A673 (cell line): Measurements from ENCODE around the gene TMEM121. TPM values are rescaled to one million over a fixed set of nuclear protein-coding genes. Genes with fewer than 3 reads are reported as not detected.

Source experiments
- BruUV-seq: library from RNA; stranded (reverse); fragments of 400-500 nt; replicated peaks from 2 replicates; lab custom pipeline; 2021; lab: Mats Ljungman, UMichigan
- CTCF ChIA-PET: fragments of 300-600 bp; sonication (Branson Sonifier 250); formaldehyde crosslinking; loops from one replicate; lab custom pipeline; 2022; ENCODE audit warnings: antibody characterized with exemption; lab: Charles Lee
- POLR2A ChIA-PET: fragments of 300-600 bp; sonication (Branson Sonifier 250); formaldehyde crosslinking; loops from one replicate; lab custom pipeline; 2022; ENCODE audit warnings: antibody characterized with exemption; ENCODE audit not compliant: low non-redundant PET; lab: Charles Lee
- DNase-seq: peaks from one replicate; pipeline ENCODE4 v3.0.0-alpha.2; 2015; ENCODE audit warnings: low spot score
- H3K27ac ChIP-seq: fragments of 200-600 bp; sonication (generic); 2 replicates; pipeline ENCODE4 v1.5.1; 2016; ENCODE audit warnings: mixed run types, low read depth, mild to moderate bottlenecking, mixed read lengths, antibody characterized with exemption, low read length; ENCODE audit not compliant: poor library complexity, severe bottlenecking
- H3K27me3 ChIP-seq: fragments of 200-600 bp; sonication (generic); replicated peaks from 2 replicates; pipeline ENCODE4 v1.6.1; 2017; ENCODE audit warnings: mixed run types, low read depth, mild to moderate bottlenecking, mixed read lengths, antibody characterized with exemption, low read length; ENCODE audit not compliant: insufficient read depth, poor library complexity
- H3K36me3 ChIP-seq: fragments of 200-600 bp; sonication (generic); 2 replicates; pipeline ENCODE4 v1.6.1; 2016; ENCODE audit warnings: mixed run types, mild to moderate bottlenecking, mixed read lengths, antibody characterized with exemption, low read length; ENCODE audit not compliant: insufficient read depth, poor library complexity, severe bottlenecking
- H3K4me1 ChIP-seq: fragments of 200-600 bp; sonication (generic); 2 replicates; pipeline ENCODE4 v1.6.1; 2017; ENCODE audit warnings: mixed run types, mild to moderate bottlenecking, mixed read lengths, antibody characterized with exemption, low read length; ENCODE audit not compliant: insufficient read depth, poor library complexity, severe bottlenecking
- H3K4me3 ChIP-seq: fragments of 200-600 bp; sonication (generic); 2 replicates; pipeline ENCODE4 v1.5.1; 2016; ENCODE audit warnings: low read depth, mixed run types, mild to moderate bottlenecking, mixed read lengths, low read length; ENCODE audit not compliant: poor library complexity, severe bottlenecking
- H3K9me3 ChIP-seq: fragments of 200-600 bp; sonication (generic); 2 replicates; pipeline ENCODE4 v1.6.1; 2016; ENCODE audit warnings: mixed run types, low read depth, mild to moderate bottlenecking, mixed read lengths, antibody characterized with exemption, low read length; ENCODE audit not compliant: poor library complexity, severe bottlenecking
- EZH2 ChIP-seq: fragments of 200-600 bp; sonication (generic); IDR thresholded peaks from 2 replicates; pipeline ENCODE4 v1.6.1; 2017; ENCODE audit warnings: borderline replicate concordance, low read depth, mild to moderate bottlenecking, mixed read lengths, antibody characterized with exemption, low read length; ENCODE audit not compliant: poor library complexity, severe bottlenecking
- intact Hi-C: fragments of 100-400 bp; cut with micrococcal nuclease; formaldehyde crosslinking; loops from one replicate; pipeline ENCODE4 v1.10.0; 2022; ENCODE audit not compliant: unreplicated experiment
- total RNA-seq: library from RNA; stranded (reverse); gene quantifications from 2 replicates; pipeline ENCODE4 v1.2.3, GENCODE V29; 2021
- TF ChIP-seq, protein P1 (sequence below): fragments of 300-800, 200-600 bp; sonication (generic); conservative IDR thresholded peaks from 2 replicates; pipeline ENCODE4 v1.5.1; 2017; ENCODE audit warnings: low read depth, mild to moderate bottlenecking, antibody characterized with exemption, low read length, moderate library complexity, mixed read lengths

The TMEM121 gene
- total RNA-seq, 1 experiment from 2014 or later: 3.1 TPM

DNA sequence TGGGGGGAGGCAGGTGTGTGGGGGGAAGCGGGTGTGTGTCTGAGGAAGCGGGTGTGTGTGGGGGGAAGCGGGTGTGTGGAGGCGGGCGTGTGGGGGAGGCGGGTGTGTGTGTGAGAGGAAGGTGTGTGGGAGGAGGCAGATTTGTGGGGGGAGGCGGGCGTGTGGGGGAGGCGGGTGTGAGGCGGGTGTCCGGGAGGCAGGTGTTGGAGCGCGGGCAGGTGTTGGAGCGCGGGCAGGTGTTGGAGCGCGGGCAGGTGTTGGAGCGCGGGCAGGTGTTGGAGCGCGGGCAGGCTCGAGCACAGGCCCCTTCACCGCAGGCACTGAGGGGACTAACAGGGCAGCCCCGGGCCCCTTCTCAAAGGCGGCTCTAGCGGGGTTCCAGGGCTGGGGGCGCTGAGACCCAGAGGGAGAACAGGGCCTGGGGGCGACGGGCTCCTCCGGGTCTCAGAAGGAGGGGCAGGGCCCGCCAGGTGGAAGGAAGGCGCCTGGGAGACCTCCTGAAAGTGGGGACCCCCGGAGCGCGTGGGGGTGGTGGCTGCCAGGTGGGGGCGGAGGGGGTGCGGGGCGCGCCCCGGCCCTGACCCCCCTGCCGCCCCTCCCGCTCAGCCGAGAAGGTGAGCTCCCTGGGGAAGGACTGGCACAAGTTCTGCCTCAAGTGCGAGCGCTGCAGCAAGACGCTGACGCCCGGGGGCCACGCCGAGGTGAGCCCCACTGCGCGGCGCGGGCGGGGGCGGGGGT lies 48.6 kb upstream of the TMEM121 start:
- Histone ChIP-seq H3K36me3 (peaks cover 4% of the 10 kb centered on the region), H3K4me1 (peaks cover 56% of the 10 kb centered on the region), H3K9me3 (no peaks in the 10 kb centered on the region), H3K27me3 (no peaks in the 10 kb centered on the region), H3K27ac (no peak overlapping the region), H3K4me3 (no peak overlapping the region)
- peak; percentile 56 for DNase-seq
- TF ChIP-seq, protein P1, sequence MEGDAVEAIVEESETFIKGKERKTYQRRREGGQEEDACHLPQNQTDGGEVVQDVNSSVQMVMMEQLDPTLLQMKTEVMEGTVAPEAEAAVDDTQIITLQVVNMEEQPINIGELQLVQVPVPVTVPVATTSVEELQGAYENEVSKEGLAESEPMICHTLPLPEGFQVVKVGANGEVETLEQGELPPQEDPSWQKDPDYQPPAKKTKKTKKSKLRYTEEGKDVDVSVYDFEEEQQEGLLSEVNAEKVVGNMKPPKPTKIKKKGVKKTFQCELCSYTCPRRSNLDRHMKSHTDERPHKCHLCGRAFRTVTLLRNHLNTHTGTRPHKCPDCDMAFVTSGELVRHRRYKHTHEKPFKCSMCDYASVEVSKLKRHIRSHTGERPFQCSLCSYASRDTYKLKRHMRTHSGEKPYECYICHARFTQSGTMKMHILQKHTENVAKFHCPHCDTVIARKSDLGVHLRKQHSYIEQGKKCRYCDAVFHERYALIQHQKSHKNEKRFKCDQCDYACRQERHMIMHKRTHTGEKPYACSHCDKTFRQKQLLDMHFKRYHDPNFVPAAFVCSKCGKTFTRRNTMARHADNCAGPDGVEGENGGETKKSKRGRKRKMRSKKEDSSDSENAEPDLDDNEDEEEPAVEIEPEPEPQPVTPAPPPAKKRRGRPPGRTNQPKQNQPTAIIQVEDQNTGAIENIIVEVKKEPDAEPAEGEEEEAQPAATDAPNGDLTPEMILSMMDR: no peak
- no peak for TF ChIP-seq EZH2
- no TSS peak for BruUV-seq
- POLR2A ChIA-PET: no interaction called here
- CTCF ChIA-PET: interaction anchor here (1.2 kb wide), 1 partner anchor 107 kb away, joined by 3 read pairs; no protein-coding TSS in a partner anchor
- intact Hi-C loops: no loop called here

DNA sequence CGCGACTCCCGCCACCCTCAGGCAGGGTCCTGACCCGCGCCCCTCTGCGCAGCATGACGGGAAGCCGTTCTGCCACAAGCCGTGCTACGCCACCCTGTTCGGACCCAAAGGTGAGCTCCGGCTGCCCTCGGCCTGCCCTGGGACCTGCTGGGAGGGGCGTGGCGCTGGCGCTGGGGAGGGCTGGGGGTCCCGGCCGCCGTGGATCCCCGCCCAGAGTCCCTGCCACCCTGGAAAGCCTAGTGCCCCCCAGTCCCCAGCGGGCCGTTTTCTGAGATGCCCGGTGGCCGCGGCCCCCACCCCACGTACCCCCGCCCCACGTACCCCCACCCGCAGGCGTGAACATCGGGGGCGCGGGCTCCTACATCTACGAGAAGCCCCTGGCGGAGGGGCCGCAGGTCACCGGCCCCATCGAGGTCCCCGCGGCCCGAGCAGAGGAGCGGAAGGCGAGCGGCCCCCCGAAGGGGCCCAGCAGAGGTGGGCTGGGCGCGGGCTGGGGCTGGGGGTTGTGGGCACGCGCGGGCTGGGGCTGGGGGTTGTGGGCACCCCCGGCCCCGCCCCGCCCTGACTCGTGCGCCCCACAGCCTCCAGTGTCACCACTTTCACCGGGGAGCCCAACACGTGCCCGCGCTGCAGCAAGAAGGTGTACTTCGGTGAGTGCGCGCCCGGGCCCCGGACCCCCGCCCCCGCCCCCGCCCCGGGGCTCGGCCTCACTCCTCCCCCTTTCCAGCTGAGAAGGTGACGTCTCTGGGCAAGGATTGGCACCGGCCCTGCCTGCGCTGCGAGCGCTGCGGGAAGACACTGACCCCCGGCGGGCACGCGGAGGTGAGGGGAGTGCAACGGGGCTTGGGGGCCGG lies 47.8 kb upstream of the TMEM121 start:
- intact Hi-C loops: no loop called here
- no peak for TF ChIP-seq EZH2
- TF ChIP-seq, protein P1: no peak
- no peak for DNase-seq
- Histone ChIP-seq H3K27me3 (no peaks in the 10 kb centered on the region), H3K36me3 (peaks cover 4% of the 10 kb centered on the region), H3K4me1 (peaks cover 49% of the 10 kb centered on the region), H3K27ac (no peak overlapping the region), H3K4me3 (no peak overlapping the region), H3K9me3 (no peaks in the 10 kb centered on the region)
- CTCF ChIA-PET: no interaction called here
- BruUV-seq: no TSS peak
- POLR2A ChIA-PET: no interaction called here

DNA sequence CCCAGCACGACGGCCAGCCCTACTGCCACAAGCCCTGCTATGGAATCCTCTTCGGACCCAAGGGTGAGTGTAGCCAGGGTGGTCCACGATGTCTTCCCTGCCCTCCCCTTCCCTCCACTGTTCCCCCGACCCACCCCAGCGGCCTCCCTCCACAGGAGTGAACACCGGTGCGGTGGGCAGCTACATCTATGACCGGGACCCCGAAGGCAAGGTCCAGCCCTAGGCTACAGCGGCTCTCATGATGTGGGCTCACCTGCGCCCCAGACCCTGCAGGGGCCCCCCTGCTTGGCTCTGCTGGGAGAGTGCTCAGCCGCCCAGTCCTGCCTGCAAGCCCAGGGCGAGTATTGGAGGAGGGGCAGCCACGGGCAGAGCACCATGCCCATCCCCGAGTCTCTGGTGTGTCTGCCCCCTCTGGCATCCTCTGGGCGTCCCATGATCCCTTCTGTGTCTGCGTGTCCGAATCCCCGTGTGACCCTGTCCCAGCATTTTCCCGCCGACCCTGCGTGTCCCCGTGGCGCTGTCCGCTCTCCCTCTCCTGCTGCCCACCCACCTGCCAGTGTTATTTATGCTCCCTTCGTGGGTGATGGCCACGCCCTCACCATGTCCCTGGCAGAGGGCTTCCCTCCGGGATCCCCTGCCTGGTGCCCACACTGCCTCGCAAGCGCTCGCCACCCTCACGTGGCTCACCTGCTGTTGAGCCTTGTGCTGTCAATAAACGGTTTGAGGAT lies 46.8 kb upstream of the TMEM121 start:
- BruUV-seq: TSS peak; percentile 95
- ChIA-PET CTCF (no interaction called here), POLR2A (no interaction called here)
- no peak for DNase-seq
- Histone ChIP-seq H3K27me3 (no peaks in the 10 kb centered on the region), H3K36me3 (peaks cover 4% of the 10 kb centered on the region), H3K27ac (no peak overlapping the region), H3K9me3 (no peaks in the 10 kb centered on the region), H3K4me3 (no peak overlapping the region), H3K4me1 (peaks cover 45% of the 10 kb centered on the region)
- intact Hi-C loops: no loop called here
- TF ChIP-seq, protein P1: no peak
- TF ChIP-seq EZH2: no peak
